GM21737 (cell line): ENCODE measurements around the gene AGO1.
"Not testable (repeated sequence)": the region's sequence is repeated elsewhere in the genome, so short reads cannot be mapped to it uniquely, and the experiment has no call there.

Experiments used
- ATAC-seq: cut with Tn5 transposase; IDR thresholded peaks from one replicate; pipeline ENCODE4 v1.9.1; 2021; ENCODE audit warnings: mild to moderate bottlenecking, moderate library complexity; ENCODE audit not compliant: unreplicated experiment

AGO1 gene

DNA sequence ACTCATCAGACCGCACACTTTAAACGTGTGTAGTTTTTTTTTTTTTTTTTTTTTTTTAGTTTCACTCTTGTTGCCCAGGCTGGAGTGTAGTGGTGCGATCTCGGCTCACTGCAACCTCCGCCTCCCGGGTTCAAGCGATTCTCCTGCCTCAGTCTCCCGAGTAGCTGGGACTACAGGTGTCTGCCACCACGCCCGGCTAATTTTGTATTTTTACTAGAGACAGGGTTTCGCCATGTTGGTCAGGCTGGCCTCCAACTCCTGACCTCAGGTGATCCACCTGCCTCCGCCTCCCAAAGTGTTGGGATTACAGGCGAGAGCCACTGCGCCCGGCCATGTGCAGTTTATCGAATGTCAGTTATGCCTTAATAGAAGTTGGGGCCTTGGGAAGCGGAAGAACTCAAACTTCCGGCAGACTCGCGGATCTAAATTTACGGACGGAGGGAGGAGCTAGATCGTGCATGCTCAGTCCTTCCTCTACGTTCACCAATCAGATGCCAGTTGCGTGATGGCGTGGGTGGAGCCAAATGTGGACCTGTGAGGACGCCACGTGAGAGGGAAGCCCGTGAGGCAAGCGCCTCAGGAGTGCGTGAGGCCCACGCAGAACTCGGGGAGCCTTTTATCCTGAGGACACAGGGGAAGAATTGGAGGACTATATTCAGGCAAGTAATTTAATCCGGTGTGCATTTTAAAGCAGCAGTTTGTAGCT is 13.6 kb upstream of the AGO1 start:
- ATAC-seq = not testable (repeated sequence)

DNA sequence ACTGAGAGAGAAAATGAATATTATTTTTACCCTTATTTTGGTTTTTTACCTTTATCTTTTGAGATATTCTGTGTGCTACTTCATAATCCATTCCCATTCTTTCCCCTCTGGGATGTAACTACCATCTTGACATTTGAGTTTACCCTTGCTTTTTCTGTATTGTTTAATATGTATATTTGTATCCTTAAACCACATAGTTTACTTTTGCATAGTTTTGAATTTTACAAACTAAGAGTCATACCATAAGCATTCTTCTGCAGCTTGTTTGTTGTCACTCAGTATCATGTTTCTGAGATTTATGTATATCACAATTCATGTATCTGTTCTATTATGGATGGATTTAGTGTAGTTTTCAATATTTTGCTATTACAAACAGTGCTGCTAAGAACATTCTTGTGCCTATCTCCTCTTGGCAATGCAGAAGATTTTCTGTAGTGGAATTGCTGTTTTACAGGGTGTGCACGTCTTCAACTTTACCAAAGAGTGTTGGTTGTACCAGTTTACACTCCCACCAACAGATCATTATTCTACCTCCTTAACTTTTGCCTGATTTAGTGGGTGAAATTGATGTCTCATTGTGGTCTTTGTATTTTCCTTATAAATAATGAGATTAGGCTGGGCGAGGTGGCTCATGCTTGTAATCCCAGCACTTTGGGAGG is 12.2 kb upstream of the AGO1 start:
- ATAC-seq = no peak

DNA sequence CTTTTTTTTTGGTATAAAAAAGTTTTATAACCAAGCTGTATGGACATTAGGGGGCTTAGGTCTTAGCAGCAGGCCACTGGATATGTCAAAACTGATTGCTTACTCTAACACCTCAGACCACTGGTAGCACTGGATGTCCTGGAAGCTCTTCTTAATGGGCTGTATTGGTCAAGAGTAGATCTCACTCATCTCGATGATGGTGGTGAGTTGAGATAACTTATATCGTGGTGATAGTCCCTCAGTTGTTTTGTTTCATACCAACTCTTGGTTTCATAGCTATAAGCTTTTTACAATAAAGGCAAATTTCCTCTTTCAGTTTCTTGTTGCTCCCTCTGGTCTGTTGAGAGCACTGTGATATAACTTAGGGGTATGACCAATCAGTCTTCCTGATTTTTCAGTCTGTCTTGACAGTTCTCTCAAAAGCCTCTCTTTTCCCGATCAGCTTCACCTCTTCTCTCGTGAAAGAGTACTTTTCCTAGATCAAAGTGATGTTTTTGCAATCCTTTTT is 9.7 kb upstream of the AGO1 start:
- no peak for ATAC-seq

DNA sequence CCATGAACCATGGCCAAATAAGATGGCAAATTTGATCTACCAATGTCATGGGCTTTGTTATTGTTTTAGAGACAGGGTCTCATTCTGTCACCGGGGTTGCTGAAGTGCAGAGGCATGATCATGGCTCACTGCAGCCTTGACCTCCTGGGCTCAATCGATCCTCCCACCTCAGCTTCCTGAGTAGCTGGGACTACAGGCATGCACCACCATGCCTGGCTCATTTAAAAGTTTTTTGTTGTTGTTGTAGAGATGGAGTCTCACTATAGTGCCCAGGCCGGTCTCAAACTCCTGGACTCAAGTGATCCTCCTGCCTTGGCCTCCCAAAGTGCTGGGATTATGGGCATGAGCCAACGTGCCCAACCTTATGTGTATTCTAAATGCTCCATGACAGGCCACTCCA is 8.9 kb upstream of the AGO1 start:
- not testable (repeated sequence) for ATAC-seq

DNA sequence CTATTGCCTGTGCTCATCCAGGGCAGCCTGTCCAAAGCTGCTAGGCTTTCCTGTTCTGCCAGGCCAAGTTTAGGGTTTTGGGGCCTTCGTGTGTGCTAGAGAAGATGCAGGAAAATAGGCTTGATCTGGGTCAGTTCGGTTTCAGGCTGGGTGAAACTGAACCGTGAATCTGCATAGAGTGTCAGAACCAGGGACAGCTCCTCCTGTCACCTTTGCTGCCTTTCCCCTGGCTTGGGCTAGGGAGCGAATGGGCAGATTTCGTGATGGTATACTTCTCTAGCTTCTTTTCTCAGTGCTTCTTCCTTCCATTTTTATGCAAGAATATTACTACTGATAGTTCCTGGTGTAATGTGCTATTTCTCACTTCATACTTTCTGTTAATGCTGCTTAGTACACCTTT is 6.0 kb upstream of the AGO1 start:
- ATAC-seq = no peak

DNA sequence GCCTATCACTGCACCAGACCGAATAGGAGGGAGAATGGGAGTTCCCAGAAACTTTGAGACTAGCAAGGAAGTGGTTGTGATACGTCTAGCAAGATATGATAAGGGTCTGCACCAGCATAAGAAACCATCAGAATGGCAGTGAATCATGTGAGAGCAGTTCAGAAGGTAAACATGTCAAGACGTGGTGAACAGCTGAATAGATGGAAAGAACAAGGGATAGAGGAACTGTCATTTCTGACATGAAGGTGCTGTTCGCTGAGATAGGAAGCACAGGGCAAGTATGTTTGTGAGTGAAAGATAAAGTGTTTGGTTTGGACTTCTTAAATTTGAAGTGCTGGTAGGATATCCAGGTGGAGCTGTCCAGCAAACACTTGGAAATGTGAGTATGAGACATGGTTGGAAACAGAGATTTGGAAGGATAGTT is 1.1 kb upstream of the AGO1 start:
- no peak for ATAC-seq

DNA sequence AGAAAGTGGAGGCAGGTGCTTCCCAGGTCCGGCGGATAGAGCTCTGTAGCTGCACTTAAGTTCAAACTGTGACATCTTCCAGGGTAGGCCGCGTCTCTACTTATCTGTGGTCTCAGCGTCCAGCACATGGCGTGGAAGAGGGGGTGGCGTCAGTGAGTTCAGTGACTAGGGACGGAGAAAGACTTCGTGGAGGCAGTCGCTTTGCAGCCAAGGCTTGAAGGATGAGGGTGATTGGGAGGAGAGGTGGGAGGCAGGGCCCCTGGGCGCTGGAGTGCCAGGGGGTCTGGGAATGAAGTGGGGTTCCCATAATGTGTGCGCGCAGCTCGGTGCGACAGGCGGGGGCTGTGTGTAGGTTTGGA is 444 bp upstream of the AGO1 start:
- ATAC-seq = no peak

DNA sequence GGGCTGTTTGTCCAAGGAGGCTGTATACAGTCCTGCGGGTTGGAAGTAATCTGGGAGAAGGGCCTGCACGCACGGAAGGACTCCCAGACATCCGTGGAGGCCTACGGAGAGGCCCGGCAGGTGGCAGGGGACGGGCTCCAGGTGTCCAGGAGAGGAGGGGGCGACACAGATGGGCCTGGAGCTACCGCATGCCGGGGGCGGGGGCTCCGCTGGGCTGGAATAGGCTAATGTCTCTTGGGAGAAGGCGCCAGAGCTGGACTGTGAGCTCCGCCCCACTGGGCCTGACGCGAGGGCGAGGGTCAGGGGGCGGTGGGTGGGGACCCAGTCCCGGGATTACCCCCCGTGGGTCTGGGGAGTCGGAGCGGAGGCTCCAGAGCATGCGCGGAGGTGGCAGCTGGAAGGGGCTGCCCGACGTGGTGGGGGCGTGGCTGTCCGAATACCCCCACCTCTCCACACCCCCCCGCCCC is 659 bp downstream of the AGO1 start:
- no peak for ATAC-seq

DNA sequence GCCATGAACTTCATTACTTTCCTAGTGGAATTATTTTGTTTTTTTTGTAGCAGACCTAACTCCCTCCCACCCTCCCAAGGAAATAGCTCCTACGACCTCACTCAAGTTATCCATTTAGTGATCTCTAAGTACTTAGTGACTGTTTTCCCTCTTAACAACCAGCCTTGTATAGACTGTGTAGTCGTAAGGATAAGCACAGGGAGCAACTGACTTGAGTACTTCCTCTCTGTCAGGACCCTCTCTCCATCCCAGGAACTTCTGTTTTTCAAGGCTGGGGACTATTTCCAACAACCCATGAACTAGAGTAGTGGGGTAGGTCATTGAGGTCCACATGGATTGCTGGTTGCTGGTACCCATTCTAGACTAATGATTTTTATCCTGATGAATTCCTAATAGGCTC is 1.9 kb downstream of the AGO1 start:
- ATAC-seq = no peak

DNA sequence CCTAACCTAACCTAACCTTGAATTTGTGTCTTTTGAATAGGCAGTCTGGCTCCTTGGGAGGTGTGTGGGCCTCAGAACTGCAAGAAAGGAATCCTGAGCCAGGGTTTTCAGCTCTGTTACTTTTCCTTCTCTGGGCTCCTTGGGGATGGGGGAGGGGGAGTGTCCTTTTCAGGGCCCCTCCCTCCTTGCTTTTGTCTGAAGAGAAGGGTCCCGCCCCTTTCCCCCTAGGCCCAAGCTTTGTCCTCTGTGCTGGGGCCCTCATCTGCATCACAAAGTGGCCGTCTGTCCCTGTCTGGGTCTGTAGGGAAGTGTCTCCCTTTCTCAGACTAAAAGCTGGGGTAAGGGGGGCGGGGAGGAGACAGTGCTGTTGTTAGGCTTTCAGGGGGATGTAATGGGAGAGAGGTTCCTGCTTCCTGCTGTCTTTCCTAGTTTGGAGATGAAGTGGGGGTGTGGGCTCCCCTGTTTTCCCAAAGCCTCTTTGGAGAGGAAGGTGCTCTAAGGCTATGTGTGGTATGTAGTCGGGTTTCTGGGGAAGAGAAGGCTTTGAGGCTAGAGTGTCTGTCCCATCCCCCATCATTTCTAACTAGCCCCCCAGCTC is 3.1 kb downstream of the AGO1 start:
- no peak for ATAC-seq

DNA sequence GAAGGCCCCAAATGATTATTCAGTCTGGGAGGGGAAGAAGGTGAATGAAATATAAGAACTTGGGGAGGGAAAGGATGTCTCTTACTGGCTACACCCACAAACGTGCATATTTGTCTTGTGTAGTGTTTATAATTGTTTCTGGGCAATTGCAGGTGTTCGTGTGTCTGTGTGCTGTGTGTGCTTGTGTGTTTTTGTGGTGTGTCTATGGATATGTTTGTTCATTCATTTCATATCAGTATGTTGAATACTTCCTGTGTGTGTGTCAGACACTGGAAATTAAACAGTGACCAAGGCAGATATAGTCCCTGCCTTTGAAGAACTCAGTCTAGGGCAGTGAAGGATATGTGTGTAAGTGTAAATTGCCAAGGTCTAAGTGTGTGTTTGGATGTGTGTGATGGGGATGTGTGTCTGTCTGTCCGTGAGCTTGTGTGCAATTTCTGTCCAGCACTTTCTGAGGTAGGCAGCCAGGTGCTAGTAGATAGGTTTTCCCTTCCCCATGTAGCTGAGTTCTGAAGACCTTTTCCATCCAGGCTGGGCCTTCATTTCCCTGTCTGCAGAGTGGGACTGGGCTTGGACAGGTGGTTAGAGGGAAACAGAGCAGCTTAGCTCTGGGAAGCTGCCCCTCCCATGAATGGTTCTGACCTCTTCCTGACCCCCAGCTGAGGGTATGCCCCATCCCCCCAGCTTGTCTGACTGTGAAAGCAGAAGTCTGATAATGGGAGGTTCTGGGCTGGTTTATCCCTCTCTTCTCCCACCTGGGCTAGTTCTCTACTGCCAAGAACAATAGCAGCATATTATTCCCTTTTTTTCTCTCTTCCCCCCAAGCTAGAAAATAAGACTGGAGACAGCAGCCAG is 3.8 kb downstream of the AGO1 start:
- ATAC-seq = no peak

DNA sequence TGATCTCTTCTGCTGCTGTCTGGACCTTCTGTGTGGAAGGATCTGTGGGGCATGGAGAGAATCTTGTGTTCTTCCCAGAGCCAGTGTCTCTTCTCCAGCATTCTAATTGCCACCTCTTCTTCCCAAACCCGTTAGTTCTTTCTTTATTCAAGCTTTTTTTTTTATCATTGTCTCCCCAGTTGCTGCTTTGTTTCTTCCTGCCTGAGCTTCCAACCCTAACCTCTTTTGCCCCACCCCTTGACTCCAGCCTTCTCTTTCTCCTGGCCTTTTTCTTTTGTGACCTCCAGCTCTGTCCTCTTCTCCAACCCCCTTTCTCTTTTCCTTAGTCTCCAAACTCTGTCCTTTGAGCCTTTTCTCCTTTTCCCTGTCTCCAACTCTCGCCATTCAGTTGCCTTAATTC is 4.5 kb downstream of the AGO1 start:
- no peak for ATAC-seq

DNA sequence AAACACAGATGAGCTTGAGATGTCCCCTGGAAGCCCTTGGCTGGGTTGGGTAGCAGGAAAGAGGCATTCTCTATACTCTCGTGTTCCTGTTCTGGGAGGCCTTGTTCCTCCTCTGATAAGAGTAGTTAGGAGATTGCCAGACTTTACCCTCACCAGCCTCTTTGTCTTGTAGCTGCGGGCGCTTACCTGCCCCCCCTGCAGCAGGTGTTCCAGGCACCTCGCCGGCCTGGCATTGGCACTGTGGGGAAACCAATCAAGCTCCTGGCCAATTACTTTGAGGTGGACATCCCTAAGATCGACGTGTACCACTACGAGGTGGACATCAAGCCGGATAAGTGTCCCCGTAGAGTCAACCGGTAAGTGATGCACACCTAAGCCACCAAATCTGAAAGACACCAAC is 5.2 kb downstream of the AGO1 start:
- no peak for ATAC-seq

DNA sequence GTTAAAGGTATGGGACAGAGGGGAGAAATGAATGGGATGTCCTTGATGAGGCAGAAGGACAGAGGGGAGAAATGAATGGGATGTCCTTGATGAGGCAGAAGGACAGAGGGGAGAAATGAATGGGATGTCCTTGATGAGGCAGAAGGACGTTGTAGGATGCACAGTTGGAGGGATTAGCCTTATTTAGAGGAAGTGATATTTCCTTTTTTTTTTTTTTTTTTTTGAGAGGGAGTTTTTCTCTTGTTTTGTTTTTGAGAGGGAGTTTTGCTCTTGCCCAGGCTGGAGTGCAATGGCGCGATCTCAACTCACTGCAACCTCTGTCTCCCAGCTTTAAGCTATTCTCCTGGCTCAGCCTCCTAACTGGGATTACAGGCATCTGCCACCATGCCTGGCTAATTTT is 6.0 kb downstream of the AGO1 start:
- ATAC-seq = not testable (repeated sequence)

DNA sequence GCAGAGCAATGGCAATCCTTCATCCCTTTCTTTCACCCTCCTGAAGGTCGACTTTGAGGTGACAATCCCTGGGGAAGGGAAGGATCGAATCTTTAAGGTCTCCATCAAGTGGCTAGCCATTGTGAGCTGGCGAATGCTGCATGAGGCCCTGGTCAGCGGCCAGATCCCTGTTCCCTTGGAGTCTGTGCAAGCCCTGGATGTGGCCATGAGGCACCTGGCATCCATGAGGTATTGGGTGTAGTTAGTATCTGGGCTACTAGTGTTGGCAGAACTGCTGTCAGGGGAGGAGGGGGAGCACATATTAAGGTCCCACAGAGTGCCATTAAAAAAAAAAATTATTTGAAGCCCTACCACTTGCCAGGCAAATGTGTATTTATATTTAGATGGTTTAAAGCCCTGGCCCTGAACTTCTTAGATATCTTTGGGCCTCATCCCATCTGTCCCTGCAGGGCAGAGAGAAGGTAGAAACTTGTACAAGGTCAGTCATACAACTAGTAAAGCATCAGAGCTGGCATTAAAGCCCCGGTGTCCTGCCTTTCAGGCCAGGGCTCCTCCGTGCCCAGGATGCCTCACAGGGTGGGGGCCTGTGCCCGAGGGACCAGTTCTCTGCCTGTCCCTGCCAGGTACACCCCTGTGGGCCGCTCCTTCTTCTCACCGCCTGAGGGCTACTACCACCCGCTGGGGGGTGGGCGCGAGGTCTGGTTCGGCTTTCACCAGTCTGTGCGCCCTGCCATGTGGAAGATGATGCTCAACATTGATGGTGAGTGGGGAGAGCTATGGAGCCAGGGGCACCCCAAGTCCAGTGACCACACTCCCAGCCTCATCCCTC is 10.3 kb downstream of the AGO1 start:
- no peak for ATAC-seq

DNA sequence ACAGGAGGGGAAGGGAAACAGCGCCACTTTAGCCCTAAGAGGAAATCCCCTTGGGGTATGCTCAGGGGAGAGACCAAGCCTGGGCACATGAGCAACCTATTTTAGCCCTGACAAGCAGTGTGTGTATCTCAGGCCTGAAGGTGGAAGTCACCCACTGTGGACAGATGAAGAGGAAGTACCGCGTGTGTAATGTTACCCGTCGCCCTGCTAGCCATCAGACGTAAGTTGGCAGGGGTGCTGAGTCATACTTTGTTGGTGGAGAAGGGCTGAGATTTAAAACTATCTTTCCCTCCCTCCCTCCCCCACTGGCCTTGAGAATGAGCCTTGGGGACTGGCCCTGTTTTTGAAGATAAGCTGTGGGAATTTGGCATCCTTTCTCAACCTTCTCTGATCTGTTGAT is 11.2 kb downstream of the AGO1 start:
- peak; percentile 49 for ATAC-seq

DNA sequence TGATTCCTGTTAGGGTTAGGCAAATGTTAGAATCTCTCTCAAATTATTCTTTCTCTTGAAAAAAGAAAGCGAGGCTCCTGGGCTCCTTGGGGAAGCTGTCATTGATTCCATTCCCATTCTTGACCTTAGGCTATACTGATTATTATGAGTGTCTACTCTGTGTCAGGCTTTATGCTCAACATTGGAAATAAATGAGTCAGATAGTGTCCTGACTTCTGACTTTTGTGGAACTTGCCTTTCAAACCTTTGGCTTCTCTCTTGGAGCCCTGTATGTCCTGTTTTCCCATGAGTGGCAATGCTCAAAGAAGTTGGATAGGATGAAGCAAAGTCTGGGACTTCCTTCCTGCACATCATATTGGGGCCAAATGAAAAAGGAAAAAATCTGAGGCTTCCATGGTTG is 11.6 kb downstream of the AGO1 start:
- no peak for ATAC-seq

DNA sequence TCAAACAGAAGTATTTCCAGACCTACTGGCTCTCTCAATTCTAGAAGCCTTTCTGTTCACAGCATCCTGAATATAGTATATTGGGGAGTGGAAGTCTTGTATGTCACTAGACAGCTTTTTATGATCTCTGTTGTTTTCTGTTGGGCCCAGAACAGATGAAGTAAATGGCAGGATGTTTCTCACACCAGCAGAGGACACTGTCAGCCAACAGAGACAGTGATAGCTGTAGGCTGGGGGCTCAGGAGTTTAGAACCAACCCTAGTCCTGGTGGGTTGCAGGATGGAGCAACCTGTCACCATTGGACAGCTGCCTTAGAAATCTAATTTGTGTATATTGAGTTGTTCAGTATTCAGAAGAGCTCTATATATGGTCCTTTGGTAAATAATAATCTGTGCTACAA is 16.9 kb downstream of the AGO1 start:
- ATAC-seq = no peak

DNA sequence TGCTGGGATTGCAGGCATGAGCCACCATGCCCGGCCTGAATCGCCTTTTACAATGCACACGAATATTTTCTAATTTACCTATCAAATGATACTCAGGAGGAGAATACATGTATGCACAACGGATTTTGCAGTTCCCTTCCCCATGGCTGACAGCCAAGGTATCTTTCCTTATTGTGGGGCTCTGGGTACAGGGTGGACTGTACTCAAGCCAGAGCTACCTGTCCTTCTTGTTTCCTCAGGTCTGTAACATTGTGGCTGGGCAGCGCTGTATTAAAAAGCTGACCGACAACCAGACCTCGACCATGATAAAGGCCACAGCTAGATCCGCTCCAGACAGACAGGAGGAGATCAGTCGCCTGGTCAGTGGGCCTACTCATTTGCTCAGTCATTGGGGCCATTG is 18.2 kb downstream of the AGO1 start:
- ATAC-seq = no peak

DNA sequence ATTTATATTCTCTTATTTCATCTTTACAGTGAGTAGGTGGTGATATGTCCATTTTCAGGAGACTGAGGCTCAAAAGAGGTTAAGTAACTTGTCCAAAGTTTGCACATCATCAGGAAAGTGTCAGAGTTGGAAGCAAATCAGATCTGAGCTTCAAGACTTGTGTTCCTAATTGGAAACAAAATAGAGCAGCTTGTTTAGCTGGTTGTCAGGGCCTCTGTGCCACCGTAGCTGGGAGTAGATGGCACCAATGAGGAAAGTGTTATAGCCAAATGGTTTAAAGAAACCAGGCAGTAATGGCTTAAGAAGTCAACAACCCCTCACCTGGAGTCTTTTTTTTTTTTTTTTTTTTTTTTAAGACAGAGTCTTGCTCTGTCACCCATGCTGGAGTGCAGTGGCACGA is 19.7 kb downstream of the AGO1 start:
- no peak for ATAC-seq
